Thyroid gland (tissue), 4 donors: ENCODE data around the gene CFAP58.

Source experiments
- CTCF ChIP-seq, 6 experiments: fragments of 200-600 bp in 3 of 6; fragments of 450-650 bp in 3 of 6; sonication (generic) in 3 of 6; IDR thresholded peaks; one replicate each; pipeline ENCODE4 v1.5.1; 2016 to 2019; ENCODE audit warnings: antibody characterized with exemption in 6 of 6, mild to moderate bottlenecking in 2 of 6, inconsistent platforms in 1 of 6, moderate library complexity in 1 of 6
- POLR2A ChIP-seq, 2 donors: fragments of 450-650 bp; IDR thresholded peaks; one replicate each; pipeline ENCODE4 v1.6.1; 2017; ENCODE audit warnings: antibody characterized with exemption in 2 of 2, mild to moderate bottlenecking in 2 of 2, moderate library complexity in 1 of 2

DNA sequence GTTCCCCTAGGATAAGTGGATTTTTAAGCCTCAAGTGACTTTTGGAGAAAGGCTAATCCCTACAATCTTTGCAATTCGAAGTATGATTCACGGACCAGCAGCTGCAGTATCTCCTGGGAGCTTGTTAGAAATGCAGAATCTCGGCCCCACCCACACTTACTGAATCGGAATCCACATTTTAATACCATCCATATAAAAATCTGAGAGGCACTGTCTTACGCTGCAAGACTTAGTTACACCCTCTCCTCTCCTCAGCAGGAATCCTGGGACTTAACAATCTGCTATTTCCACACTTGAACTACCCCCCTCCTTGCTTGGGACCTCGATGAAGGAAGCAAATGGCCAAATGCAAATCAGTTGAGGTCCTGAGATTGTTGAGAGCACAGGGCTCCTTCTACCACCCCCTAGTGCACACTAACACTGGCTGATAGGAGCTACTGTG, 36.3 kb upstream of the CFAP58 start:
- TF ChIP-seq CTCF (IDR thresholded peaks at IDR 0.05), result no peak
- no peak for TF ChIP-seq POLR2A (IDR thresholded peaks at IDR 0.05)
